ENCODE results near the gene TRPC4. TPM values are rescaled to one million over a fixed set of nuclear protein-coding genes. Genes with fewer than 3 reads are reported as not detected.

TRPC4 gene
- total and polyA plus RNA-seq, 2 donors (not counting 3 experiments of a cell fraction or from before 2014, with no cell fraction given) = 0.04 to 0.64 TPM

GRCh38 chr13:37905736-37906135 is 36.2 kb upstream of the TRPC4 start:
- no peak overlapping the region for H3K27ac ChIP-seq (ENCODE audit: insufficient read depth, low read depth, low read length)
- intact Hi-C loops (cut with micrococcal nuclease) (no loop called here), dilution Hi-C loops (cut with MboI; ENCODE audit: extremely low pct_ligation_motif_present, low sequenced_read_pairs) (no loop called here)
- no peak overlapping the region for H3K4me3 ChIP-seq (replicated peaks in 1 of 3; ENCODE audit: insufficient read depth in 1 of 3, low read depth in 1 of 3, low read length in 3 of 3)
- no peaks in the 10 kb centered on the region for H3K27me3 ChIP-seq (ENCODE audit: control insufficient read depth in 2 of 2, insufficient read depth in 2 of 2, low read length in 2 of 2)
- TF ChIP-seq GATA2 (IDR thresholded peaks at IDR 0.05; ENCODE audit: insufficient read depth, insufficient read length, low read depth, low read length) = no peak
- TF ChIP-seq, protein P1, sequence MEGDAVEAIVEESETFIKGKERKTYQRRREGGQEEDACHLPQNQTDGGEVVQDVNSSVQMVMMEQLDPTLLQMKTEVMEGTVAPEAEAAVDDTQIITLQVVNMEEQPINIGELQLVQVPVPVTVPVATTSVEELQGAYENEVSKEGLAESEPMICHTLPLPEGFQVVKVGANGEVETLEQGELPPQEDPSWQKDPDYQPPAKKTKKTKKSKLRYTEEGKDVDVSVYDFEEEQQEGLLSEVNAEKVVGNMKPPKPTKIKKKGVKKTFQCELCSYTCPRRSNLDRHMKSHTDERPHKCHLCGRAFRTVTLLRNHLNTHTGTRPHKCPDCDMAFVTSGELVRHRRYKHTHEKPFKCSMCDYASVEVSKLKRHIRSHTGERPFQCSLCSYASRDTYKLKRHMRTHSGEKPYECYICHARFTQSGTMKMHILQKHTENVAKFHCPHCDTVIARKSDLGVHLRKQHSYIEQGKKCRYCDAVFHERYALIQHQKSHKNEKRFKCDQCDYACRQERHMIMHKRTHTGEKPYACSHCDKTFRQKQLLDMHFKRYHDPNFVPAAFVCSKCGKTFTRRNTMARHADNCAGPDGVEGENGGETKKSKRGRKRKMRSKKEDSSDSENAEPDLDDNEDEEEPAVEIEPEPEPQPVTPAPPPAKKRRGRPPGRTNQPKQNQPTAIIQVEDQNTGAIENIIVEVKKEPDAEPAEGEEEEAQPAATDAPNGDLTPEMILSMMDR (IDR thresholded peaks at IDR 0.05; ENCODE audit: extremely low read depth in 1 of 2, insufficient read depth in 1 of 2, low read depth in 1 of 2, low read length in 2 of 2) = no peak
- no peak for TF ChIP-seq POLR2AphosphoS5 (IDR thresholded peaks at IDR 0.05; ENCODE audit: insufficient read depth, low read depth, low read length)
- TF ChIP-seq POLR2A (IDR thresholded peaks at IDR 0.05; ENCODE audit: low read depth, low read length) = no peak
- TF ChIP-seq FOS (IDR thresholded peaks at IDR 0.05; ENCODE audit: borderline replicate concordance, insufficient read depth, low read length) = no peak
- H2AFZ ChIP-seq (ENCODE audit: low read depth, low read length) = no peak overlapping the region
- H4K20me1 ChIP-seq (replicated peaks; ENCODE audit: control insufficient read depth, extremely low read depth, insufficient read depth, low read length) = no peaks in the 10 kb centered on the region
- no peak for DNase-seq (ENCODE audit: low read depth, low spot score)
- no TSS peak for BruUV-seq (replicated peaks)
- no peaks in the 10 kb centered on the region for H3K79me2 ChIP-seq (ENCODE audit: control insufficient read depth, insufficient read depth, low read length)
- H3K9me1 ChIP-seq (replicated peaks; ENCODE audit: control insufficient read depth, extremely low read depth, insufficient read depth, low read length) = no peaks in the 10 kb centered on the region
- no peak overlapping the region for H3K4me2 ChIP-seq (ENCODE audit: insufficient read depth, low read length)
- no peaks in the 10 kb centered on the region for H3K9me3 ChIP-seq (replicated peaks; ENCODE audit: control insufficient read depth, insufficient read depth, low read length)
- no peaks in the 10 kb centered on the region for H3K4me1 ChIP-seq (ENCODE audit: control insufficient read depth, extremely low read depth, insufficient read depth, low read length)
- CTCF ChIA-PET = no interaction called here
- FAIRE-seq = no peak
- H3K9ac ChIP-seq (replicated peaks; ENCODE audit: extremely low read depth, insufficient read depth, low read length) = no peak overlapping the region
- H3K36me3 ChIP-seq (ENCODE audit: control insufficient read depth in 2 of 2, extremely low read depth in 1 of 2, insufficient read depth in 2 of 2, low read length in 2 of 2) = no peaks in the 10 kb centered on the region
- POLR2A ChIA-PET = no interaction called here

DNA sequence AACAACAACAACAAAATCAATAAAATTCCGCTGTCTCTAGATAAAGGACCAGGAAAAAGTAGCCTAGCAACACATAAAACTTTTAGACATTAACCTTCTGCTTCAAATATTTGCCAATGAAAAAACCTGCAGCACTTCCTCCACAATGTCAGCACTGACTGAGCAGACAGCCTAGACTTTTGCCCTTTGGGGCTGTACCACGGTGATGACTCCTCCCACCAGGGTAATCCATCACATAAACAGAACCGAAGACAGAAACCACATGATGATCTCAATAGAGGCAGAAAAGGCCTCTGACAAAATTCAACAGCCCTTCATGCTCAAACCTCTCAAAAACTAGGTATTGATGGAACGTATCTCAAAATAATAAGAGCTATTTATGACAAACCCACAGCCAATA is 30.2 kb upstream of the TRPC4 start:
- Histone ChIP-seq H4K20me1 (replicated peaks; ENCODE audit: control insufficient read depth, extremely low read depth, insufficient read depth, low read length) (no peaks in the 10 kb centered on the region), H3K27ac (ENCODE audit: insufficient read depth, low read depth, low read length) (no peak overlapping the region), H3K36me3 (ENCODE audit: control insufficient read depth in 2 of 2, extremely low read depth in 1 of 2, insufficient read depth in 2 of 2, low read length in 2 of 2) (no peaks in the 10 kb centered on the region), H3K9me3 (replicated peaks; ENCODE audit: control insufficient read depth, insufficient read depth, low read length) (no peaks in the 10 kb centered on the region), H3K4me3 (replicated peaks in 1 of 3; ENCODE audit: insufficient read depth in 1 of 3, low read depth in 1 of 3, low read length in 3 of 3) (no peak overlapping the region), H2AFZ (ENCODE audit: low read depth, low read length) (no peak overlapping the region), H3K27me3 (ENCODE audit: control insufficient read depth in 2 of 2, insufficient read depth in 2 of 2, low read length in 2 of 2) (no peaks in the 10 kb centered on the region), H3K79me2 (ENCODE audit: control insufficient read depth, insufficient read depth, low read length) (no peaks in the 10 kb centered on the region), H3K4me1 (ENCODE audit: control insufficient read depth, extremely low read depth, insufficient read depth, low read length) (no peaks in the 10 kb centered on the region), H3K9ac (replicated peaks; ENCODE audit: extremely low read depth, insufficient read depth, low read length) (no peak overlapping the region), H3K9me1 (replicated peaks; ENCODE audit: control insufficient read depth, extremely low read depth, insufficient read depth, low read length) (no peaks in the 10 kb centered on the region), H3K4me2 (ENCODE audit: insufficient read depth, low read length) (no peak overlapping the region)
- ChIA-PET CTCF (no interaction called here), POLR2A (no interaction called here)
- dilution Hi-C loops (cut with MboI; ENCODE audit: extremely low pct_ligation_motif_present, low sequenced_read_pairs) (no loop called here), intact Hi-C loops (cut with micrococcal nuclease) (no loop called here)
- no peak for TF ChIP-seq POLR2A (IDR thresholded peaks at IDR 0.05; ENCODE audit: low read depth, low read length)
- no peak for TF ChIP-seq GATA2 (IDR thresholded peaks at IDR 0.05; ENCODE audit: insufficient read depth, insufficient read length, low read depth, low read length)
- TF ChIP-seq JUN (IDR thresholded peaks at IDR 0.05; ENCODE audit: borderline replicate concordance, insufficient read depth, insufficient read length, low read depth) = no peak
- TF ChIP-seq EZH2 (IDR thresholded peaks at IDR 0.05; ENCODE audit: borderline replicate concordance, low read depth, low read length, severe bottlenecking) = no peak
- BruUV-seq (replicated peaks) = no TSS peak
- no peak for DNase-seq (ENCODE audit: low read depth, low spot score)
- no peak for FAIRE-seq

All from endothelial cell of umbilical vein (primary cell).